ENCODE measurements around the gene TSPAN14.
"Not testable (repeated sequence)": the region's sequence is repeated elsewhere in the genome, so short reads cannot be mapped to it uniquely, and the experiment has no call there.

The TSPAN14 gene

GRCh38 chr10:80473692-80474596 is 19.8 kb downstream of the TSPAN14 start:
- H3K27me3 ChIP-seq (replicated peaks; ENCODE audit: insufficient read depth, low read length), result no peaks in the 10 kb centered on the region
- no peak overlapping the region for H3K4me3 ChIP-seq (ENCODE audit: low read length)
- H3K9me3 ChIP-seq (replicated peaks; ENCODE audit: insufficient read depth, low read length), result no peaks in the 10 kb centered on the region
- TF ChIP-seq CTCF (IDR thresholded peaks at IDR 0.05; ENCODE audit: low read length), result no peak
- no peak for TF ChIP-seq EZH2phosphoT487 (IDR thresholded peaks at IDR 0.05; ENCODE audit: low read length)
- TF ChIP-seq EZH2 (optimal IDR thresholded peaks at IDR 0.05; ENCODE audit: low read depth, low read length), result no peak
- H2AFZ ChIP-seq (ENCODE audit: low read length), result no peak overlapping the region
- no peaks in the 10 kb centered on the region for H3F3A ChIP-seq (ENCODE audit: insufficient read depth, low read length)
- no peak overlapping the region for H3K9ac ChIP-seq (ENCODE audit: low read length)
- H3K4me1 ChIP-seq (ENCODE audit: low read length), result no peaks in the 10 kb centered on the region
- DNase-seq, result no peak
- H3K27ac ChIP-seq (ENCODE audit: low read length), result no peak overlapping the region
- no peaks in the 10 kb centered on the region for H3K9me2 ChIP-seq (replicated peaks; ENCODE audit: insufficient read depth, low read length)
- no peaks in the 10 kb centered on the region for H3K79me2 ChIP-seq (ENCODE audit: low read length)
- H4K20me1 ChIP-seq (ENCODE audit: insufficient read depth, low read length), result no peaks in the 10 kb centered on the region; the same call in 1 of the 2 replicates
- H3K36me3 ChIP-seq (replicated peaks; ENCODE audit: insufficient read depth, low read length), result no peaks in the 10 kb centered on the region
- no peak overlapping the region for H3K4me2 ChIP-seq (ENCODE audit: low read depth, low read length)

- no peaks in the 10 kb centered on the region for H3K9me2 ChIP-seq (replicated peaks; ENCODE audit: insufficient read depth, low read length)
- H3K27ac ChIP-seq (ENCODE audit: low read length), result no peak overlapping the region
- H3K36me3 ChIP-seq (replicated peaks; ENCODE audit: insufficient read depth, low read length), result no peaks in the 10 kb centered on the region
- H3K4me2 ChIP-seq (ENCODE audit: low read depth, low read length), result no peak overlapping the region
- no peak overlapping the region for H3K9ac ChIP-seq (ENCODE audit: low read length)
- no peaks in the 10 kb centered on the region for H3K4me1 ChIP-seq (ENCODE audit: low read length)
- H2AFZ ChIP-seq (ENCODE audit: low read length), result no peak overlapping the region
- H3K79me2 ChIP-seq (ENCODE audit: low read length), result no peaks in the 10 kb centered on the region
- DNase-seq, result no peak
- no peaks in the 10 kb centered on the region; the same call in 1 of the 2 replicates for H4K20me1 ChIP-seq (ENCODE audit: insufficient read depth, low read length)
- H3F3A ChIP-seq (ENCODE audit: insufficient read depth, low read length), result no peaks in the 10 kb centered on the region
- TF ChIP-seq EZH2phosphoT487 (IDR thresholded peaks at IDR 0.05; ENCODE audit: low read length) (no peak), EZH2 (optimal IDR thresholded peaks at IDR 0.05; ENCODE audit: low read depth, low read length) (no peak), CTCF (IDR thresholded peaks at IDR 0.05; ENCODE audit: low read length) (no peak)
- no peak overlapping the region for H3K4me3 ChIP-seq (ENCODE audit: low read length)
- H3K27me3 ChIP-seq (replicated peaks; ENCODE audit: insufficient read depth, low read length), result no peaks in the 10 kb centered on the region
- H3K9me3 ChIP-seq (replicated peaks; ENCODE audit: insufficient read depth, low read length), result no peaks in the 10 kb centered on the region
These were observed 20.4 kb downstream of the TSPAN14 start for GRCh38 chr10:80474597-80474910.

- no peak overlapping the region for H3K4me2 ChIP-seq (ENCODE audit: low read depth, low read length)
- H3K36me3 ChIP-seq (replicated peaks; ENCODE audit: insufficient read depth, low read length), result no peaks in the 10 kb centered on the region
- H3K4me3 ChIP-seq (ENCODE audit: low read length), result no peak overlapping the region
- no peaks in the 10 kb centered on the region for H3F3A ChIP-seq (ENCODE audit: insufficient read depth, low read length)
- H4K20me1 ChIP-seq (ENCODE audit: insufficient read depth, low read length), result no peaks in the 10 kb centered on the region; the same call in 1 of the 2 replicates
- TF ChIP-seq CTCF (IDR thresholded peaks at IDR 0.05; ENCODE audit: low read length), result no peak
- no peak for TF ChIP-seq EZH2phosphoT487 (IDR thresholded peaks at IDR 0.05; ENCODE audit: low read length)
- no peak for TF ChIP-seq EZH2 (optimal IDR thresholded peaks at IDR 0.05; ENCODE audit: low read depth, low read length)
- H3K9me2 ChIP-seq (replicated peaks; ENCODE audit: insufficient read depth, low read length), result no peaks in the 10 kb centered on the region
- H2AFZ ChIP-seq (ENCODE audit: low read length), result no peak overlapping the region
- no peak overlapping the region for H3K9ac ChIP-seq (ENCODE audit: low read length)
- H3K27ac ChIP-seq (ENCODE audit: low read length), result no peak overlapping the region
- H3K79me2 ChIP-seq (ENCODE audit: low read length), result no peaks in the 10 kb centered on the region
- no peaks in the 10 kb centered on the region for H3K9me3 ChIP-seq (replicated peaks; ENCODE audit: insufficient read depth, low read length)
- no peak for DNase-seq
- no peaks in the 10 kb centered on the region for H3K27me3 ChIP-seq (replicated peaks; ENCODE audit: insufficient read depth, low read length)
- no peaks in the 10 kb centered on the region for H3K4me1 ChIP-seq (ENCODE audit: low read length)
These were observed 20.8 kb downstream of the TSPAN14 start for GRCh38 chr10:80474941-80475340.

- not testable (repeated sequence) for H3K4me1 ChIP-seq (ENCODE audit: low read length); H3K27ac ChIP-seq (ENCODE audit: low read length); H3K36me3 ChIP-seq (replicated peaks; ENCODE audit: insufficient read depth, low read length); H2AFZ ChIP-seq (ENCODE audit: low read length); H3K9me2 ChIP-seq (replicated peaks; ENCODE audit: insufficient read depth, low read length); H4K20me1 ChIP-seq (ENCODE audit: insufficient read depth, low read length); H3K9ac ChIP-seq (ENCODE audit: low read length); H3K9me3 ChIP-seq (replicated peaks; ENCODE audit: insufficient read depth, low read length); H3K79me2 ChIP-seq (ENCODE audit: low read length); H3K27me3 ChIP-seq (replicated peaks; ENCODE audit: insufficient read depth, low read length); H3K4me3 ChIP-seq (ENCODE audit: low read length); H3F3A ChIP-seq (ENCODE audit: insufficient read depth, low read length); H3K4me2 ChIP-seq (ENCODE audit: low read depth, low read length); DNase-seq
These were observed 21.5 kb downstream of the TSPAN14 start for GRCh38 chr10:80475641-80476040.

All from MM.1S (cell line).